ENCODE data around the gene ETFB. TPM values are rescaled to one million over a fixed set of nuclear protein-coding genes. Genes with fewer than 3 reads are reported as not detected.

ETFB gene
- total RNA-seq, 1 experiment from 2014 or later, result 66.2 TPM

DNA sequence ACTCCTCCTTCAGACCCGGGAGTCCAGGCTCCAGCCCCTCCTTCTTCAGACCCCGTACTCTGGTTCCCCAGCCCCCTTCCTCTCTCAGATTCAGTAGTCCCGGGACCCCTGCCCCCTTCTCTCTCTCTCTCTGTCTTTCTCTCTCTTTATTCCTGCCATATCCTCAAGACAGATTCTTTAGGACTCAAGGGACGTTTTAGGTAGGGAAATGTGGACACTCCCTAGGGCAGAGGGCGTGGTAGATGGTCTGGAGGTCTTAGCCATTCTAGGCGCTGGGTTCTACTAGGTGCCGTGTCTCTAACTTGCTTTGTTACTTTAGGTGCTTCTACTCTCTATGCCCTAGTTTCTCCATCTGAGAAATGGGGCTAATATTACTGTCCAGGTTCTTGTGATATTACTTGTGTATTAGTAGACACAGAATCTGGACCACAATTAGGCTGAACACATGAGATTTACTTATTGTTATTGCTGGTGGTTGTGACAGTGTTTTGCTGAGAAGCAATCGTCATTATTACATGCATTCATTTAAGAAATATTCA lies 25.0 kb upstream of the ETFB start:
- BruUV-seq (replicated peaks), result no TSS peak
- no peak overlapping the region for H3K4me3 ChIP-seq (ENCODE audit: low read depth in 2 of 2, low read length in 2 of 2)
- DNase-seq (ENCODE audit: low read depth, low spot score), result no peak
- no peaks in the 10 kb centered on the region for H3K36me3 ChIP-seq (ENCODE audit: control insufficient read depth, insufficient read depth, low read length)
- H3K4me1 ChIP-seq (ENCODE audit: control insufficient read depth, insufficient read depth, low read length), result peaks cover 3% of the 10 kb centered on the region
- no peak overlapping the region for H3K27ac ChIP-seq (ENCODE audit: low read length)
- TF ChIP-seq SIN3A (IDR thresholded peaks at IDR 0.05; ENCODE audit: borderline replicate concordance, insufficient read depth, low read depth, low read length) (no peak), TCF7L2 (IDR thresholded peaks at IDR 0.05; ENCODE audit: low read depth, low read length) (no peak), POLR2AphosphoS5 (IDR thresholded peaks at IDR 0.05; ENCODE audit: low read depth, low read length) (no peak)
- TF ChIP-seq, protein P1, sequence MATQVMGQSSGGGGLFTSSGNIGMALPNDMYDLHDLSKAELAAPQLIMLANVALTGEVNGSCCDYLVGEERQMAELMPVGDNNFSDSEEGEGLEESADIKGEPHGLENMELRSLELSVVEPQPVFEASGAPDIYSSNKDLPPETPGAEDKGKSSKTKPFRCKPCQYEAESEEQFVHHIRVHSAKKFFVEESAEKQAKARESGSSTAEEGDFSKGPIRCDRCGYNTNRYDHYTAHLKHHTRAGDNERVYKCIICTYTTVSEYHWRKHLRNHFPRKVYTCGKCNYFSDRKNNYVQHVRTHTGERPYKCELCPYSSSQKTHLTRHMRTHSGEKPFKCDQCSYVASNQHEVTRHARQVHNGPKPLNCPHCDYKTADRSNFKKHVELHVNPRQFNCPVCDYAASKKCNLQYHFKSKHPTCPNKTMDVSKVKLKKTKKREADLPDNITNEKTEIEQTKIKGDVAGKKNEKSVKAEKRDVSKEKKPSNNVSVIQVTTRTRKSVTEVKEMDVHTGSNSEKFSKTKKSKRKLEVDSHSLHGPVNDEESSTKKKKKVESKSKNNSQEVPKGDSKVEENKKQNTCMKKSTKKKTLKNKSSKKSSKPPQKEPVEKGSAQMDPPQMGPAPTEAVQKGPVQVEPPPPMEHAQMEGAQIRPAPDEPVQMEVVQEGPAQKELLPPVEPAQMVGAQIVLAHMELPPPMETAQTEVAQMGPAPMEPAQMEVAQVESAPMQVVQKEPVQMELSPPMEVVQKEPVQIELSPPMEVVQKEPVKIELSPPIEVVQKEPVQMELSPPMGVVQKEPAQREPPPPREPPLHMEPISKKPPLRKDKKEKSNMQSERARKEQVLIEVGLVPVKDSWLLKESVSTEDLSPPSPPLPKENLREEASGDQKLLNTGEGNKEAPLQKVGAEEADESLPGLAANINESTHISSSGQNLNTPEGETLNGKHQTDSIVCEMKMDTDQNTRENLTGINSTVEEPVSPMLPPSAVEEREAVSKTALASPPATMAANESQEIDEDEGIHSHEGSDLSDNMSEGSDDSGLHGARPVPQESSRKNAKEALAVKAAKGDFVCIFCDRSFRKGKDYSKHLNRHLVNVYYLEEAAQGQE (IDR thresholded peaks at IDR 0.05; ENCODE audit: insufficient read depth in 1 of 2, low read depth in 2 of 2, low read length in 1 of 2), result no peak
- TF ChIP-seq, protein P2, sequence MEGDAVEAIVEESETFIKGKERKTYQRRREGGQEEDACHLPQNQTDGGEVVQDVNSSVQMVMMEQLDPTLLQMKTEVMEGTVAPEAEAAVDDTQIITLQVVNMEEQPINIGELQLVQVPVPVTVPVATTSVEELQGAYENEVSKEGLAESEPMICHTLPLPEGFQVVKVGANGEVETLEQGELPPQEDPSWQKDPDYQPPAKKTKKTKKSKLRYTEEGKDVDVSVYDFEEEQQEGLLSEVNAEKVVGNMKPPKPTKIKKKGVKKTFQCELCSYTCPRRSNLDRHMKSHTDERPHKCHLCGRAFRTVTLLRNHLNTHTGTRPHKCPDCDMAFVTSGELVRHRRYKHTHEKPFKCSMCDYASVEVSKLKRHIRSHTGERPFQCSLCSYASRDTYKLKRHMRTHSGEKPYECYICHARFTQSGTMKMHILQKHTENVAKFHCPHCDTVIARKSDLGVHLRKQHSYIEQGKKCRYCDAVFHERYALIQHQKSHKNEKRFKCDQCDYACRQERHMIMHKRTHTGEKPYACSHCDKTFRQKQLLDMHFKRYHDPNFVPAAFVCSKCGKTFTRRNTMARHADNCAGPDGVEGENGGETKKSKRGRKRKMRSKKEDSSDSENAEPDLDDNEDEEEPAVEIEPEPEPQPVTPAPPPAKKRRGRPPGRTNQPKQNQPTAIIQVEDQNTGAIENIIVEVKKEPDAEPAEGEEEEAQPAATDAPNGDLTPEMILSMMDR (IDR thresholded peaks at IDR 0.05), result no peak
- ChIA-PET CTCF (no interaction called here), POLR2A (no interaction called here)
- H3K27me3 ChIP-seq (ENCODE audit: control insufficient read depth, insufficient read depth, low read length), result no peaks in the 10 kb centered on the region
- ATAC-seq, result no peak
- in situ Hi-C loops (cut with HindIII; ENCODE audit: low pct_unique_long_range_greater_than_20kb, low sequenced_read_pairs), result no loop called here
- intact Hi-C loops (cut with micrococcal nuclease; ENCODE audit: unreplicated experiment), result no loop called here
- no peaks in the 10 kb centered on the region for H3K9me3 ChIP-seq (ENCODE audit: control insufficient read depth, insufficient read depth, low read depth, low read length)

DNA sequence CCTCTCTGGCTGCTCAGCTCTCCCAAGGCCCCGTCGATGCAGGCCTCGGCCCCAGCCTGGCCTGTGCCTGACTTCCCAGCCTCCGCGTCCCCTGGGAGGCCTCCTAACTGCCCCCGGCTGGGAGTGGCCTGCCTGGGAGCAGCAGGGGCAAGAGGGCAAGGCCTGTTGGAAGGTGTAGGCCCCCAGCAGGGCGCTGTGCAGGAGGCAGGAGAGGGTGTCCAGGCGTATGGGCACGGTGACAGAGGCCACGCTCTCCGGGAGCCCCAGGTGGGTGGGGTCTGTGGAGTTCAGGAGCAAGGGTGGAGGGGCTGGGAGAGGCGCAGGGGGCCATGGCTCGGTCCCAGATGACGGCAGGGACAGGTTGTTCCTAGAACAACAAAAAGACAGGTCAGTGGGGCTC lies 23.0 kb upstream of the ETFB start:
- TF ChIP-seq POLR2AphosphoS5 (IDR thresholded peaks at IDR 0.05; ENCODE audit: low read depth, low read length), result no peak
- no peak for TF ChIP-seq SIN3A (IDR thresholded peaks at IDR 0.05; ENCODE audit: borderline replicate concordance, insufficient read depth, low read depth, low read length)
- no peak for TF ChIP-seq TCF7L2 (IDR thresholded peaks at IDR 0.05; ENCODE audit: low read depth, low read length)
- TF ChIP-seq, protein P2 (IDR thresholded peaks at IDR 0.05), result no peak
- Histone ChIP-seq H3K36me3 (ENCODE audit: control insufficient read depth, insufficient read depth, low read length) (no peaks in the 10 kb centered on the region), H3K4me1 (ENCODE audit: control insufficient read depth, insufficient read depth, low read length) (peaks cover 3% of the 10 kb centered on the region), H3K27me3 (ENCODE audit: control insufficient read depth, insufficient read depth, low read length) (no peaks in the 10 kb centered on the region), H3K4me3 (ENCODE audit: low read depth in 2 of 2, low read length in 2 of 2) (no peak overlapping the region), H3K9me3 (ENCODE audit: control insufficient read depth, insufficient read depth, low read depth, low read length) (no peaks in the 10 kb centered on the region), H3K27ac (ENCODE audit: low read length) (no peak overlapping the region)
- CTCF ChIA-PET, result no interaction called here
- in situ Hi-C loops (cut with HindIII; ENCODE audit: low pct_unique_long_range_greater_than_20kb, low sequenced_read_pairs) (no loop called here), intact Hi-C loops (cut with micrococcal nuclease; ENCODE audit: unreplicated experiment) (no loop called here)
- POLR2A ChIA-PET, result no interaction called here
- BruUV-seq (replicated peaks), result no TSS peak
- no peak for DNase-seq (ENCODE audit: low read depth, low spot score)
- ATAC-seq, result no peak

All from Panc1 (cell line).